ENCODE data around the gene BTG4. TPM values are rescaled to one million over a fixed set of nuclear protein-coding genes. Genes with fewer than 3 reads are reported as not detected.

The BTG4 gene
- total RNA-seq, 3 donors from 2014 or later: not detected

DNA sequence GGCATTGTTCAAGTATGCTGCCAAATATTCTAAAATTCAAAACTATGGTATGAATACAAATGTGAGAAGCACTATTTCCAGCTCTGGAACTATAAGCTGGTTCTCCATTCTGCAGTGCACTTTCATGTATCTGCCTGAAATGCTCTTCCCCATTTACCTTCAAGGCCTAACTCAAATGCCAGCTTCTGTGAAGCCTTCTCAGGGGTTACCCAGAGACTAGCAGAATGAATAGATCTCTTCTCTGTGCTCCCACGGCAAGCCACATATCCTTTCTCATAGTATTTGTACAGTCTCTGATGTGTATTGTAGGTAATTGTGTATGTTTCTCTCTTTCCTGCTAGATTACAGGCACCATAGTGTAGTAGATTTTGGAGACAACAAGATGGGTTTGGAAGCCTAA is 6.5 kb upstream of the BTG4 start:
- no peak overlapping the region for H3K4me3 ChIP-seq
- H3K27me3 ChIP-seq: peaks cover 0 to 6% of the 10 kb centered on the region in 2 donors
- no peak for TF ChIP-seq POLR2AphosphoS5 (IDR thresholded peaks at IDR 0.05)
- TF ChIP-seq POLR2A (IDR thresholded peaks at IDR 0.05): no peak
- intact Hi-C loops (cut with DNase I; ENCODE audit: low total_unique reads): no loop called here
- no peaks in the 10 kb centered on the region for H3K36me3 ChIP-seq
- H3K27ac ChIP-seq: no peak overlapping the region
- no peaks in the 10 kb centered on the region for H3K9me3 ChIP-seq
- H3K4me1 ChIP-seq: no peaks in the 10 kb centered on the region
- DNase-seq (ENCODE audit: low spot score in 2 of 2): no peak

DNA sequence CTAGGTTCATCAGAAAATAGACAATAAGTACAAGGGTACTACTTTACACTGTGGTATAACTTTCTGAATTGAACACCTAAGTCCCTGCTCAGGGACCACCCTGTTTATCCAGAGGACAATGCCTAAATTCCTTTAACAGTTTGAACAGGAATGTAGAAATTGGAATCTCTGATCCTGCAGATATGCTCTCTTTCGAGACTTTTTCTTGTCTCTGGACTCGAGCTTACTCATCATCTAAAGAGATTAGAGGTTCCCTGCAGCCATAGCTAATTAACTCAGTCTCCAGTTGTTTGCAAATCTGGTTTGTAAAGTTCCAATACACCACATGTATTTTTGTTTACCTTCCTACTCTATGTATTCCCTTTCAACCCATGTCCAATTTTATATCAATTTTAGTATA is 3.4 kb upstream of the BTG4 start:
- no peaks in the 10 kb centered on the region for H3K9me3 ChIP-seq
- H3K27me3 ChIP-seq: peaks cover 0 to 18% of the 10 kb centered on the region in 2 donors

DNA sequence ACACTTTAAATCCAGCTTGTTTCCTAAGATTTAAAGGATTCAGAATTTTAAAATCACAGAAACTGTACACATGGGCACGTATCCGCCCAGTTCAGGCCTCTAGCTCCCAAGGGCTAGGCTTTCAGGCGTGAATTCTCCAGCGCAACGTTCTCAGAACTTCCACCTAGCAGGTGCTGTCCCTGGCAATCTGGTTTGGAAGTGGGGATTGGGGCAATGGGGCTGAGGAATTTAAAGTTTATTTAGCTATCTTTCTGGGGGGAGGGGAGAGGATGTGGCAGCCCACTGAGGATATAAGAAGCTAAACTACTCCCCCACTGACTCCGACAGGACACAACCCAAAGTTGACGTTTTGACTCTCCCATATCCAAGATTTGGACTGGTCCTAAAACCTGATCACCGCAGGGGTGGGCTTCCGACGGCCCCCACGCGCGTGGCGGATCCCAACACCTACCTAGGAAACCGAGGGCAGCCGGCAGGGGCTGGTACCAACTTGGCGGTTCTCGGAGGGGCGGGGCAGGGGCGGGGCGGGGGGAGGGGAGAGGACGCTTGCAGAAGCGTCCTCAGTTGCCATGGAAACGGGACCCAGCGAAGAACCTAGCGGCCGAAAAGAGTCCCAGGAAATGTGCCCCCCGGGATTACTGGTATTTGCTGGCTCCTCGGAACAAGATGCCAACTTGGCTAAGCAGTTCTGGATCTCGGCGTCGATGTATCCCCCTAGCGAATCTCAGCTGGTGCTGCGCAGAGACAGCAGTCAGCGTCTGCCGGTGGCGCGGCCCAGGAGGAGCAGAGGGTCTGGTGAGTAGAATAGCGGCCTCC is 2.2 kb upstream of the BTG4 start, which contains the start of gene HOATZ:
Gene HOATZ (plus strand): TSS at position 563 of the 816 bp plus-strand sequence. CDS start 7 bp downstream, at position 570.
- DNase-seq (ENCODE audit: low spot score in 2 of 2): no peak
- H3K36me3 ChIP-seq: no peaks in the 10 kb centered on the region
- peak within 1 kb of the TSS in 2 of 3 donors; percentile 9 to 19 for H3K4me3 ChIP-seq
- no peaks in the 10 kb centered on the region for H3K9me3 ChIP-seq
- TF ChIP-seq POLR2A (IDR thresholded peaks at IDR 0.05) (no peak), POLR2AphosphoS5 (IDR thresholded peaks at IDR 0.05) (no peak)
- TF ChIP-seq, protein P1, sequence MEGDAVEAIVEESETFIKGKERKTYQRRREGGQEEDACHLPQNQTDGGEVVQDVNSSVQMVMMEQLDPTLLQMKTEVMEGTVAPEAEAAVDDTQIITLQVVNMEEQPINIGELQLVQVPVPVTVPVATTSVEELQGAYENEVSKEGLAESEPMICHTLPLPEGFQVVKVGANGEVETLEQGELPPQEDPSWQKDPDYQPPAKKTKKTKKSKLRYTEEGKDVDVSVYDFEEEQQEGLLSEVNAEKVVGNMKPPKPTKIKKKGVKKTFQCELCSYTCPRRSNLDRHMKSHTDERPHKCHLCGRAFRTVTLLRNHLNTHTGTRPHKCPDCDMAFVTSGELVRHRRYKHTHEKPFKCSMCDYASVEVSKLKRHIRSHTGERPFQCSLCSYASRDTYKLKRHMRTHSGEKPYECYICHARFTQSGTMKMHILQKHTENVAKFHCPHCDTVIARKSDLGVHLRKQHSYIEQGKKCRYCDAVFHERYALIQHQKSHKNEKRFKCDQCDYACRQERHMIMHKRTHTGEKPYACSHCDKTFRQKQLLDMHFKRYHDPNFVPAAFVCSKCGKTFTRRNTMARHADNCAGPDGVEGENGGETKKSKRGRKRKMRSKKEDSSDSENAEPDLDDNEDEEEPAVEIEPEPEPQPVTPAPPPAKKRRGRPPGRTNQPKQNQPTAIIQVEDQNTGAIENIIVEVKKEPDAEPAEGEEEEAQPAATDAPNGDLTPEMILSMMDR (IDR thresholded peaks at IDR 0.05): no peak
- H3K27ac ChIP-seq: no peak within 1 kb of the TSS
- peaks cover 0 to 18% of the 10 kb centered on the region in 2 donors for H3K27me3 ChIP-seq
- intact Hi-C loops (cut with DNase I; ENCODE audit: low total_unique reads): no loop called here
- H3K4me1 ChIP-seq: peaks cover 0 to 7% of the 10 kb centered on the region in 2 donors

More for the DNA sequence above, 3.4 kb upstream of the BTG4 start:
- Histone ChIP-seq H3K4me1 (peaks cover 0 to 7% of the 10 kb centered on the region in 2 donors), H3K36me3 (no peaks in the 10 kb centered on the region), H3K27ac (no peak overlapping the region), H3K4me3 (no peak overlapping the region)
- DNase-seq (ENCODE audit: low spot score in 2 of 2): no peak
- TF ChIP-seq POLR2A (IDR thresholded peaks at IDR 0.05) (no peak), POLR2AphosphoS5 (IDR thresholded peaks at IDR 0.05) (no peak)
- TF ChIP-seq, protein P1 (IDR thresholded peaks at IDR 0.05): no peak
- intact Hi-C loops (cut with DNase I; ENCODE audit: low total_unique reads): no loop called here

GRCh38 chr11:111513240-111513605 is 1.0 kb upstream of the BTG4 start:
- TF ChIP-seq POLR2A (IDR thresholded peaks at IDR 0.05) (no peak), POLR2AphosphoS5 (IDR thresholded peaks at IDR 0.05) (no peak)
- TF ChIP-seq, protein P1 (IDR thresholded peaks at IDR 0.05): no peak
- Histone ChIP-seq H3K36me3 (no peaks in the 10 kb centered on the region), H3K4me1 (peaks cover 0 to 7% of the 10 kb centered on the region in 2 donors), H3K27me3 (peaks cover 0 to 18% of the 10 kb centered on the region in 2 donors), H3K4me3 (peak overlapping the region in 2 of 3 donors; percentile 53 to 77), H3K27ac (no peak overlapping the region), H3K9me3 (no peaks in the 10 kb centered on the region)
- DNase-seq (ENCODE audit: low spot score in 2 of 2): no peak
- intact Hi-C loops (cut with DNase I; ENCODE audit: low total_unique reads): no loop called here

- TF ChIP-seq, protein P1 (IDR thresholded peaks at IDR 0.05): no peak
- TF ChIP-seq POLR2A (IDR thresholded peaks at IDR 0.05) (no peak), POLR2AphosphoS5 (IDR thresholded peaks at IDR 0.05) (no peak)
- Histone ChIP-seq H3K4me3 (no peak overlapping the region), H3K27me3 (peaks cover 0 to 18% of the 10 kb centered on the region in 2 donors), H3K4me1 (peaks cover 0 to 7% of the 10 kb centered on the region in 2 donors), H3K27ac (peak overlapping the region; percentile 40 to 60), H3K9me3 (no peaks in the 10 kb centered on the region), H3K36me3 (no peaks in the 10 kb centered on the region)
- peak in 1 of 2 donors; percentile 35 for DNase-seq (ENCODE audit: low spot score in 2 of 2)
- intact Hi-C loops (cut with DNase I; ENCODE audit: low total_unique reads): no loop called here
Measured at GRCh38 chr11:111510311-111510710, 1.9 kb downstream of the BTG4 start.
